Measurements from ENCODE around the gene CD36.

- TF ChIP-seq CTCF (IDR thresholded peaks at IDR 0.05), result no peak
- no peak for TF ChIP-seq POLR2A (IDR thresholded peaks at IDR 0.05)
- no peak for TF ChIP-seq EP300 (IDR thresholded peaks at IDR 0.05; ENCODE audit: low read depth)
Observed at GRCh38 chr7:80637454-80637853, 988 bp upstream of the CD36 start.

All from transverse colon (tissue), 3 donors.